ENCODE data around the gene CPM. TPM values are rescaled to one million over a fixed set of nuclear protein-coding genes. Genes with fewer than 3 reads are reported as not detected.
A peak's percentile ranks its signal among the peaks of the same experiment; 100 is the strongest.

The CPM gene
- polyA plus RNA-seq (ENCODE audit: insufficient read depth in 1 of 5, insufficient read length in 5 of 5, low replicate concordance in 1 of 5): 100 to 1,000 TPM; 241 to 466 (median 348) TPM
- long read RNA-seq, donor 1, full-length matches to known transcripts: 96 of 136 reads
- long read RNA-seq, donor 1, partial matches to known transcripts: 26 of 136 reads
- long read RNA-seq, donor 1, other reads (novel, unspliced or antisense): 14 of 136 reads
- long read RNA-seq, donor 2, full-length matches to known transcripts: 32 of 37 reads
- long read RNA-seq, donor 2, partial matches to known transcripts: 5 of 37 reads
- long read RNA-seq, donor 2, other reads (novel, unspliced or antisense): 0 of 37 reads
- long read RNA-seq, donor 3, full-length matches to known transcripts: 59 of 144 reads
- long read RNA-seq, donor 3, partial matches to known transcripts: 72 of 144 reads
- long read RNA-seq, donor 3, other reads (novel, unspliced or antisense): 13 of 144 reads
- long read RNA-seq, donor 4, full-length matches to known transcripts: 35 of 35 reads
- long read RNA-seq, donor 4, partial matches to known transcripts: 0 of 35 reads
- long read RNA-seq, donor 4, other reads (novel, unspliced or antisense): 0 of 35 reads
- long read RNA-seq, donor 5, full-length matches to known transcripts: 108 of 185 reads
- long read RNA-seq, donor 5, partial matches to known transcripts: 69 of 185 reads
- long read RNA-seq, donor 5, other reads (novel, unspliced or antisense): 8 of 185 reads
- long read RNA-seq, donor 6, full-length matches to known transcripts: 120 of 180 reads
- long read RNA-seq, donor 6, partial matches to known transcripts: 40 of 180 reads
- long read RNA-seq, donor 6, other reads (novel, unspliced or antisense): 20 of 180 reads
- long read RNA-seq, donor 7, full-length matches to known transcripts: 164 of 262 reads
- long read RNA-seq, donor 7, partial matches to known transcripts: 51 of 262 reads
- long read RNA-seq, donor 7, other reads (novel, unspliced or antisense): 47 of 262 reads
- long read RNA-seq, donor 8, full-length matches to known transcripts: 21 of 26 reads
- long read RNA-seq, donor 8, partial matches to known transcripts: 0 of 26 reads
- long read RNA-seq, donor 8, other reads (novel, unspliced or antisense): 5 of 26 reads

DNA sequence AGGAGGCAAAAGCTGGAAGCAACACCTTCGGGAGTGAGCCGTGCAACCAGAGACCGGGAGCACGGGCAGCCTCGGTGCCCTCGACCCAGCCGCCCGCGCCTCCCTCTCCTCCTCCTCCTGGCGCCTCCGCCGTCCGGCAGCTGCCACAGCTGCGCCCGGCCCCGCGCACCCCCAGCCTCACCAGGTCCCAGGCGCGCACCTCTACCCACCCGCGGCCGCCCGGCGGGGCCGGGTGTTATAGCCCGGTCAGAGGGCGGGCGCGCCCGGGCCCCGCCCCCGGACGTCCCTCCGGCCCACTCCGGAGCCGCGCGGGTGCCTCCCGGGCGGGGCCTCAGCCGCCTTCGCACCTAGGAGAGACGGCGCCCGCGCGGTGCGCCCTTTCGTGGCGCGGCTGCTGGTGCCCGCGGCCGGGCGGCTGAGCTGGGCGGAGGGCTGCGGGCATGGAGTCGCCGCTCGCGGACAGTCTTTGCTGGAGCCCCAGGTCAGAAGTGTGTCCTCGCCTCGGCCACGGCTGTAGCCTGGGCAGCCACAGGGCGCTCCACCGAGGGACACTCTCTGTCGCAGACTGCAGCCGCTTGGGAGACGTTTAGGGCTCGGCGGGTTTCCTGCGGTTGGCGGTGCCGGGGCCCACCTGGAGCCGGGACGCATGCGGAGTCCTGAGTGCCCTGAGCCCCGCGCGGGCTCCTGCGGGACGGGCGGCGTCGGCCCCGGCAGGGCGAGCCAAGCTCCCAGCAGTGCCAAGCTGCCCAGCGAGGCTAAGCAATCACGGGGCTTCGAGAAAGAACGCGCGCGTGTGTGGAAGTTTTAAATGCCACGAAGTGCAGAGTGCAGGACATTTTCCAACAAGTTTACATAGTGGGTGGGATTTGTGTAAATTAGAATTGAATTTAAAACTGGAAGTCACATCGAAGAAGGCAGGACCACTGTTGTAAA, at the start of gene CPM:
Gene CPM (minus strand): TSS at position 211 of the 933 bp plus-strand sequence. CDS start 334 bp downstream, outside the sequence.
- peak; percentile 57 to 68 for DNase-seq

DNA sequence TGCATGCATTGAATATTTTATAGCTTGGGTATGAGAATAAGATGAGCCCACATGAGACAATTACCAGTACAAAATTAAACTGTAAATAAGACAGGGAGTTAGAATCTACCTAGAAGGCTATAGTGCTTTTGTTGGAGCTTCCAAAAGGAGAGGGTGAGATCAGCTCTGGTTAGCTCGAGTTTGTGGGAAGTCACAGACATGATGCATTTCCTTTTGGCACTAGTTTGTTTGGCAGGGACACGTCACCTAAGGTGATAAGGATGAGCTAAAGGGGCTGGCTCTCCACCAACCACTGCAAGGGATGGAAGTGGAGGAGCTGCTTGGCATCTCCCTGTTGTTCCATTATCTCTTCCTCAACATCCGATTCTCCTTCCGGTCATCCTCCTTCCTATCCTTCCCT, 48.5 kb upstream of the CPM start:
- no peak for DNase-seq

DNA sequence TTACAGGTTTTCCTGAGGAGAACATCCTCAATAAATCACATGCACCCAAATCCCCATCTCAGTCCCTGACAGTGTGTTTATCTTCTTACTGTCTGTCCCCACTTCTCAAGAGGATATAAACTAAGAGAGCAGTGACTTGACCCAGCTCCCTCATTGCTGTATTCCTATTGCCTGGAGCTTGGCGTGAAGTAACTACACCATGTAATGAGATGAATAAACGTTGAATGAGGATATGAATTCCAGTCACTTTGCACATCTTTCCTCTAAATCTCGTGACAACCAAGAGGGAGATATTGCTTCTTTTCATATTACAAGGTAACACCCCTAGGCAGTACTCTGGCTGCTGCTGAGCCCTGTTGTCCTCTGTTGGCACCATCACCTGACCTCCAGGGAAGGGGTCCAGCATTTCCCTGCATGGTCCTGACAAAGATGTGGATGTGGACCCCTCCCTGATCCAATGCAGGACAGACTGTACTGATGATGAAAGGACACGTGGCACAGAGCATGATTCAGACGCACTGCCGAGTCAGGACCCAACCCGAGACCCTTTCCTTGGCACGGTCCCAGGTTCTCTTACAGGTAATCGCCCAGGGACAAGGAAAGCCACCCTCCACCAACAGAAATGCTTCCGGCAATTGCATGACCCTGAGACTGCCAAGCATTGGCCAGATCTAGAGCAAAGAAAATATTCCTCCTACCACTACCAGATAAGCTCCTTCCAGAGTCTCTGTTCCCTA, 47.7 kb upstream of the CPM start:
- no peak for DNase-seq

DNA sequence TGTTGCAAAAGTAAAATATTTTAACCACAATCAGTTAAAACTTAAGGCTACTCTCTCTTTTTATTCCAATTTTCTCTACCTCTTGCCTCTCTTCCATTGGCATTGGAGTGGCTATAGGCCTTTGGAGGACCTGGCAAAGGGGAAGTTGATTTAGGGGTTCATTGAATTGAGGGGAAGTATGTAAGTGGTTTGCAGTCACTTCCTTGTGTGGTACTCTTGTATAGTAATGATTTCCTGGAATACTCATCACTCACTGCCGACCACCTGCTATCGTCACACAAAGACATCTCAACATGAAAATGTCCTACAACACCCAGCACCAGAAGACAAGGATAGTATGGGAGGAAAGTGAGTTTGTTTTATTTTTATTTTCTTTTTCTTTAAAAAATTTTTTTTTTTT, 45.7 kb upstream of the CPM start:
- DNase-seq: no peak

DNA sequence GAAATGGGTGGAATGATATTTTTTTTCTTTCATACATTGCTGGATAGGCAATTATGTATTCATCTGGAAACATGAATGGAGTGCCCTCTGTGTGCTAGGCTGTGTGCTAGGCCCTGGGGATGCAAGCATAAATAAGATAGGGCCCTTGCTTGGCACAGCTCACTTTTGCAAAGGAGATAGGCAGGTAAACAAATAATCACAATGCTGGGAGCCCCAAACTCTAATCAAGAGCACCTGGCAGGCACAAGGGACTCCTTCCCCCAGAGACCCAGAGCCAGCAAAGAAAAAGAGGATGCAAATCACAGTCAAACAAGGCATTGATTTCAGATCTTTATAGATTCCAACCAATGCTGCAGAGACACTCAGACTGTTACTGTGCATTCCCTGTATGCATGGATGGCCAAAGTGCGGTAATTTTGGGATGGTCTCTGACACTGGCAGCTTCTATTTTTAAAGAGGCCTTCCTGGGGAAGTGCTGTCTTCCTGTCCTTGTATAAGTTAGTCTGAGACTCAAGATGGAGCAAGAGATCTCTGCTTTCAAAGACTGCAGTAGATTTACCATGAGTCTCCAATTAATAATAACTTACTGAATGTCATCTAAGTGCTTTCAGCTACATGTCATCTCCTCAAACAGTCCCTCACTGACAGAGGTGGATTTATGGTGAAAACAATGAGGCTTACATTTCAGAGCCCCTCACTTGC, 45.1 kb upstream of the CPM start:
- no peak for DNase-seq

DNA sequence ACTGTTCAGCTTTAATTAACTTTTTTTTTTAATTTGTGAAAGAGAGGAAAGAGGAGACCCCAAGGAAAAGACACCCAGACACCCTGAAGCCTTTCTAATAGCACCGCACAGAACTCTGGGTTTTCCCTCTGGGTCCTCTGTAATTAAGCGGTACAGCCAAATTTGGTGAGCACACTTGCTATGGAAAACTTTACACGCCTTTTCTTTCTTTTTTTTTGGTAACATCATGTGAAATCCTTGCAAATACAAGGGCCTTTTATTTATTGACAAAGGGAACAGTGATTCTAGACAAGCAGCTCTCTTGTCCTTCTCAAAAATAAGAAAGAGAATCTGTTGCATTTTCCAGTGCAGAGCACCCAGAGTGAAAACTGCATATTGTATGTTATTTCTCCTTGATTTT, 44.4 kb upstream of the CPM start:
- no peak for DNase-seq

DNA sequence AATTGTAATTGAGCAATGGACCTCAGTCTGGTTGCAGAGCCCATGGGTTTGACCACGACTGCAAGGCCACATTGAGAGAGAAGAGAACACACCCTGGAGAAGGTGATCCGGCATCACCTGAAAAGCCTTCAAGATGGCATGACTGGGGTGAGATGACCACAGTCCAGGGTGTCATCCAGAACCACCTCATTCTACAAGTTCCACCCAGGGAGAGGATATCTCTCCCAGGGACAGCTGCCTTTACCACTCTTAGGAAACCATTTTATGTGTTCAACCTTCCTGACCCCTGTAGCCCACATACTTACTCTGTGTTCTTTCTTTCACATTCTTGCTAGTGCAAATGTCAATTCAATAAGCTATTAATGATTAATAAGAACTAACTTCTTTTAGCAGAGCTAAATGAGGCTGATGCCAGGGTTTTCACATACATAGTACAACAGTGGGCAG, 43.4 kb upstream of the CPM start:
- no peak for DNase-seq

DNA sequence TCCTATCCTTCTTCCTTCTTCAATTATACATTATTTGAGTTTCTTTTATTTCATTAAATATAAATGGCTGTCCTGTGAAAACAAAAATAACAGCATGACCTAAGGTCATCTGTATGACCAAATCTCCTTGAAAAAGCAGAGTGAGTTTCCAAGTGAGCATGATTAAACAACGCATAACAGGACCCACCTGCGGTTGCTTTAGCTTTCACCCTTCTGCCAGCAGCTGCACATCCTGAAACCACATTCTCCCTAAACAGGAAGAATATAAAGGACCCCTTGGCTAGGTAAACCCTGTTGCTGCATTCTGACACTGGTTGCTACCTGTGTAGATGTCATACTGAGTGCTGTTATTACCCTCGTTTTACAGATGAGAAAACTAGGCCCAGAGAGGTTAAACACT, 42.8 kb upstream of the CPM start:
- DNase-seq: no peak

DNA sequence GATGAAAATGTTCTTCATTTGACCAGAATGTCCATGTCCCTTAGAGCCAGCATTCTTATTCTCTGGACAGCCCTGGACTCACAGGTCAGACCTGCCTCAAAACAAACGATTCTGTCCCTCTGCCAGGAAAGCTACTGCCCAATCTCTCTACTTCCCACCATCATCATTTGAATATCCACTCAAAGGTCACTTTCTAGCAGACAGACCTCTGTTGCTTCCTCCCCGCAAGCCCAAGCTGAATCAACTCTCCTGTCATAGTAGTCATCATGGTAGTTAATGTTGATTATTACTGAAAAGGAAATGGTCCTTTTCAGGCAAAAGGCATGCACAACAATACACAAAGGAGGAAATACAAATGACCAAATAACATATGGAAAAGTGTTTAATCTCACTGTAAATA, 39.6 kb upstream of the CPM start:
- no peak for DNase-seq

DNA sequence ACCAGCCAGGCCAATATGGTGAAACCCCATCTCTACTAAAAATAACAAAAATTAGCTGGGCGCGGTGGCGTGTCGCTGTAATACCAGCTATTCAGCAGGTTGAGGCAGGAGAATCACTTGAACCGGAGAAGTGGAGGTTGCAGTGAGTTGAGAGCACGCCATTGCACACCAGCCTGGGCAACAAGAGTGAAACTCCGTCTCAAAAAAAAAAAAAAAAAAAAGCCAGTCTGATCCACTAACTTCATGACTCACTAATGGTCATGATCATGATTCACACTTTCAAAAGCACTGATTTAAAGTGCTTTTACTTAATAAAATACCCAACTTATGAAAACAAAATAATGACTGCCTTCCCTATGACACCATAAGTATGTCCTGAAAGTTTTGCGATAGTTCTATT, 38.4 kb upstream of the CPM start:
- no peak for DNase-seq

DNA sequence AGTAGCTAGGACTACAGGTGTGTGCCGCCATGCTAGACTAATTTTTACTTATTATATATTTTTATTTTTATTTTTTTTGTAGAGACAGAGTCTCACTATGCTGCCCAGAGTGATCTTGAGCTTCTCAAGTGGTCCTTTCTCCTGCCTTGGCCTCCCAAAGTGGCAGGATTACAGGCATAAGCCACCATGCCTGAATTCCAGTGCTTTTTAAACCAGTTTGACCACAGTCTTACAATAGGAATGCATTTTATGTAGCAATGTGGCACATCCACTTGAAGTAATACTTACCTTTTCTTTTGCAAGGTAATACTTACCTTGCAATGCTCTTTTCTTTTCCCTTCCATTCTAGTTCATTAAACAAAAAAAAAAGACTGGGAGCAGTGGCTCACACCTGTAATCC, 38.0 kb upstream of the CPM start:
- DNase-seq: no peak

DNA sequence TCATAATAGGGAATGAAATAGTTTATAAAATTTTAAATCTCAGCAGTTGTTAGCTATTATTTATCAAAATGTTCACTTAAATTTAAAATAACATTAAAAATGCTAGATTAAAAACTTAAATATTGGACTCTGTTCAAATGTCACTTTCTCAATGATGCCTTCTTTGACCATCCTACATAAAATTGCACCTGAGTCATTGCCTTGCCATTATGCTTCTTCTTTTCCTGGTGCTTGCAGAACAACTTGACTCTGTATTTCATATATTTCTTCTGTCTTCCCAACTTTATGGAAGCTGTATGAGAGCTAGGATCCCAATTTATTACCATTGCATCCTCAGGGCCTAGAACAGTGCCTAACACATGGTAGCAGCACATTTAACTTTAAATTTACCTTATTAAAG, 37.3 kb upstream of the CPM start:
- DNase-seq: no peak

DNA sequence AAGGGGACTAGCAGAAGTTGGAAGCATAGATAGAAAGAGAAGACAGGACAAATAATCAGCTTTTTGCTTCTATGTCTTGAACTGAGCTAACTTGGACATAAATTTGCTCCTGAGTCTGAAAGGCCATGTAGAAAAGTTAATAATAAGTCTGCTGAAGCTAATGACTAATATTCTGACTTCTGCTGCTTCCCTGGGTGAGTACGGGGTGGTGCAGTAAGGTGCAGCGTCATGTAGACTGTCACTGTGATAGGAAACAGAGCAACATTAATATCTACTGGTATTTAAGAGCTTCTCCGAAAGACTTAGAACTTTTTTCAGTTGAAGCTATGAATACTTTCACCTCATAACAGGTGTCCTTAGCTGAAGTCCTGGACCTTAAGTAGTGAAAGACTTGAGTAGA, 34.1 kb upstream of the CPM start:
- DNase-seq: no peak

DNA sequence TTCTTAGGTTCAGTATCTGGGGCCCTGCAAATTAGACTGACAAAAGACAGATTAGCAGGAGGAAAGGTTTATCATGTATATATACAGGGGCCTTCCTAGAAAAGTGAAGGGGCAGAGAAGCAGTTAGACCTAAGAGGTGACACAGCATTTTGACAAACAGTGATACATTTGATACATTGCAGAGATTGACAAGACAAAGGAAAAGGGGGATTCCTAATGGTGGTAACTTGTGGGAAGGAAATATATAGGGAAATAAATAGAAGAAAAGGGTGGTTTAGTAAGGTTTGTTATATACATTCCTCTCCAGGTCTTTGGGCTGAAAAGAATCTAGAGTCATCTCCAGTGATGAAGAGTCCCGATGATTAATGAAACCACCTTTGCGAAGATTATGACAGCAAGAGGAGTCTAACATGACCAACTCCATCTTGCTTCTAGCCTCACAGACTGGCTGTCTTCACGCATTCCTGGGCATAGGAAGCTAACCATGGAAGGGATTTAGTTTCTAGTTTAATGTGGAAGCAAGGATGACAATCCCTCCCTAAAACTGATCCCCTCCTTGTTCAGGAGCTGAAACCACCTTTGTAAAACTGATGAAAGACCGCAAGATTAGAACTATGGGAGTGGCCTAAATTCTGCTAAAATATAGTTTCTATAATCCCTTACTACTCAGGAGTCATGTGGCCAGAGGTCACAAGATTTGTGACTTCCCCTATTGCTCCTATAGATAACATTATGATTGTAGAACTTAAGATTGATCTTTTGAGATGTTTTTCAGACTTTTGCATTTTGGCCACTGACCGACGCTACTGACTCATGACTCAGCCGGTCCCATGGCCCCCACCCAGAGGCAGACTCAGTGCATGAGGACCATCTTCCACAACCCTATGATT, 31.1 kb upstream of the CPM start:
- no peak for DNase-seq

DNA sequence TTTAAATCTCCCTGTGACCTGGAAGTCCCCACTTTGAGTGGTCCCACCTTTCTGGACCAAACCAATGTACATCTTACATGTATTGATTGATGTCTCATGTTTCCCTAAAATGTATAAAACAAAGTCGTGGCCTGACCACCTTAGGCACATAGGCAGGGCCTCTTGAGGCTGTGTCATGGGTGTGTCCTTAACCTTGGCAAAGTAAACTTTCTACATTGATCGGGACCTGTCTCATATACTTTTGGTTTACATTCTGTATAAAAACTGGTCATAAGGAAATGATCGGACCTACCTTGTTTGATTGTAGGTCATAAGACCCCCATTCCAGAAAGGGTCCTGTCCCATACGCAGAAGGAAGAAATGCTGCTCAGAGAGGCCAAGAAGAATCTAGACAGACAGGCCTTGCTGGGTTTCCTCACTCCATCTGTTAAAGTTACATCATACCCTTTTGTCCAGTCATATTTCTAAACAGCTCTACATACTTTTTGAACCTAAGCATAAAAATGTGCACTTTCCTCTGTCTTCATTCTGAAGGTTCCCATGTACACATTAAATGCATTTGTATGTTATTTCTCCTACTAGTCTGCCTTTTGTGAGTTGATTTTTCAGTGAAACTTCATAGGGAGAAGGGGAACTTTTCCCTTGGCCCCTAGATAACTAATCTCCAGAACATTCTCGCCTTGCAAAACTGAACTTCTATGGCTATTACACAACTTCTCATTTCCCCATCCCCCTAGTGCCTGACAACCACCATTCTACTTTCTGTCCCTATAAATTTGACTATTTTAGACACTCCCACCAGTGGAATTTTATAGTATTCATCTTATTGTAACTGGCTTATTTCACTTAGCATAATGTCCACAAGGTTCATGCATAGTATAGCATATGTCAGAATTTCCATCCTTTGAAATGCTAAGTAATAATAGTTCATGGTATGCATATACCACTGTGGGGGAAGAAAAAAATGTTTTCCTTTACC, 30.2 kb upstream of the CPM start:
- DNase-seq: peak in 1 of 2 donors; percentile 21

DNA sequence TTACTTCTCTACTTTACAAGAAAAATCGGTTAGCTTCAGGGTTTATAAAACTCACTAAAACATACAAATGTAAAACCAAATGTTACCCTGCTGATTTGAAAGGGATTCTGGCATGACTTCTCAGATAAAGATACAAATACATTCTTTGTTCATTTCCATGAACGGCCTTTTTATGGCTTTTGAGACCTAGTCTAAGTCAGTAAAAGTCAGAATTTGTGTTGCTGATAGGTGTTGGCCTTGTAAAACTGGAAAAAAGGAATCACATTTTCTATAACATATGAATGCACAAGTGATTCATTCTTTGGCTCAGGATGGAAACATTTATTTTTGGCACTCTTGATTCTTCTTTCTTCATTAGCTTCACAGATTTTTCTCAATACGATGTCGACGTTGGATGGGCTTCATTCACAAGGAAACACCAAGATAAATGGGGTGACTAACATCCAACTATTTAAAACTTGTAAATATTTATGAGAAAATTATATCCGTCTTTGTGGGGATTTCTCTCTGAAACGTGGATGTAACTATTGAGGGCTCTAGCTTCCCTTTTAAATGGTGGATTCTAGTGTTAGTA, 27.0 kb upstream of the CPM start:
- DNase-seq: no peak

Measured in right lung (tissue), 10 donors.